KMS-11 (cell line): ENCODE results near the gene RPE.

Experiments used
- H2AFZ ChIP-seq: fragments of 200-600 bp; sonication (generic); 2 replicates; pipeline ENCODE4 v1.6.1; 2016; ENCODE audit warnings: antibody characterized with exemption, mixed run types, low read depth
- H3K27ac ChIP-seq: fragments of 200-600 bp; sonication (generic); 2 replicates; pipeline ENCODE4 v1.6.1; 2016; ENCODE audit warnings: mild to moderate bottlenecking, mixed run types
- H3K27me3 ChIP-seq: fragments of 200-600 bp; sonication (generic); 2 replicates; pipeline ENCODE4 v1.6.1; 2017; ENCODE audit warnings: mild to moderate bottlenecking, low read depth, mixed run types, moderate library complexity; ENCODE audit not compliant: insufficient read depth
- H3K36me3 ChIP-seq: fragments of 200-600 bp; sonication (generic); 2 replicates; pipeline ENCODE4 v1.6.1; 2017; ENCODE audit warnings: mild to moderate bottlenecking, mixed run types; ENCODE audit not compliant: insufficient read depth
- H3K4me1 ChIP-seq: fragments of 200-600 bp; sonication (generic); 2 replicates; pipeline ENCODE4 v1.6.1; 2016; ENCODE audit warnings: mild to moderate bottlenecking, low read depth, mixed run types; ENCODE audit not compliant: poor library complexity, severe bottlenecking
- H3K4me2 ChIP-seq: fragments of 200-600 bp; sonication (generic); 2 replicates; pipeline ENCODE4 v1.7.0; 2016; ENCODE audit warnings: mild to moderate bottlenecking, mixed run types
- H3K4me3 ChIP-seq: fragments of 200-600 bp; sonication (generic); IDR thresholded peaks from 2 replicates; pipeline ENCODE4 v1.6.1; 2017; ENCODE audit warnings: low read depth, low read length, mixed read lengths; ENCODE audit not compliant: insufficient read depth
- H3K79me2 ChIP-seq: fragments of 200-600 bp; sonication (generic); 2 replicates; pipeline ENCODE4 v1.6.1; 2016; ENCODE audit warnings: low read depth, mixed run types; ENCODE audit not compliant: insufficient read depth
- H3K9ac ChIP-seq: fragments of 200-600 bp; sonication (generic); 2 replicates; pipeline ENCODE4 v1.6.1; 2016; ENCODE audit warnings: mild to moderate bottlenecking, mixed run types
- H4K20me1 ChIP-seq: fragments of 200-600 bp; sonication (generic); 2 replicates; pipeline ENCODE4 v1.6.1; 2016; ENCODE audit warnings: mild to moderate bottlenecking, mixed run types; ENCODE audit not compliant: insufficient read depth
- TF ChIP-seq, protein P1 (sequence below): fragments of 200-600 bp; sonication (generic); conservative IDR thresholded peaks from 2 replicates; pipeline ENCODE4 v1.6.1; 2017; ENCODE audit warnings: low read depth, mild to moderate bottlenecking, antibody characterized with exemption, low read length, moderate library complexity, mixed read lengths

Gene RPE

GRCh38 chr2:210054696-210055095 is 52.3 kb downstream of the RPE start:
- Histone ChIP-seq H3K27me3 (no peaks in the 10 kb centered on the region), H3K4me3 (no peak overlapping the region), H2AFZ (no peak overlapping the region), H3K36me3 (no peaks in the 10 kb centered on the region), H3K9ac (no peak overlapping the region), H3K4me2 (no peak overlapping the region), H3K79me2 (no peaks in the 10 kb centered on the region), H4K20me1 (no peaks in the 10 kb centered on the region), H3K27ac (no peak overlapping the region), H3K4me1 (no peaks in the 10 kb centered on the region)
- TF ChIP-seq, protein P1, sequence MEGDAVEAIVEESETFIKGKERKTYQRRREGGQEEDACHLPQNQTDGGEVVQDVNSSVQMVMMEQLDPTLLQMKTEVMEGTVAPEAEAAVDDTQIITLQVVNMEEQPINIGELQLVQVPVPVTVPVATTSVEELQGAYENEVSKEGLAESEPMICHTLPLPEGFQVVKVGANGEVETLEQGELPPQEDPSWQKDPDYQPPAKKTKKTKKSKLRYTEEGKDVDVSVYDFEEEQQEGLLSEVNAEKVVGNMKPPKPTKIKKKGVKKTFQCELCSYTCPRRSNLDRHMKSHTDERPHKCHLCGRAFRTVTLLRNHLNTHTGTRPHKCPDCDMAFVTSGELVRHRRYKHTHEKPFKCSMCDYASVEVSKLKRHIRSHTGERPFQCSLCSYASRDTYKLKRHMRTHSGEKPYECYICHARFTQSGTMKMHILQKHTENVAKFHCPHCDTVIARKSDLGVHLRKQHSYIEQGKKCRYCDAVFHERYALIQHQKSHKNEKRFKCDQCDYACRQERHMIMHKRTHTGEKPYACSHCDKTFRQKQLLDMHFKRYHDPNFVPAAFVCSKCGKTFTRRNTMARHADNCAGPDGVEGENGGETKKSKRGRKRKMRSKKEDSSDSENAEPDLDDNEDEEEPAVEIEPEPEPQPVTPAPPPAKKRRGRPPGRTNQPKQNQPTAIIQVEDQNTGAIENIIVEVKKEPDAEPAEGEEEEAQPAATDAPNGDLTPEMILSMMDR, result no peak

- no peak overlapping the region for H3K4me3 ChIP-seq
- no peak overlapping the region for H3K27ac ChIP-seq
- no peaks in the 10 kb centered on the region for H3K79me2 ChIP-seq
Observed at GRCh38 chr2:210055825-210056224, 53.4 kb downstream of the RPE start.

GRCh38 chr2:210063306-210063705 is 60.9 kb downstream of the RPE start:
- TF ChIP-seq, protein P1, result no peak
- Histone ChIP-seq H3K79me2 (no peaks in the 10 kb centered on the region), H3K4me3 (no peak overlapping the region), H3K27me3 (no peaks in the 10 kb centered on the region), H2AFZ (no peak overlapping the region), H4K20me1 (no peaks in the 10 kb centered on the region), H3K4me1 (no peaks in the 10 kb centered on the region), H3K9ac (no peak overlapping the region), H3K27ac (no peak overlapping the region), H3K4me2 (no peak overlapping the region), H3K36me3 (no peaks in the 10 kb centered on the region)

More at GRCh38 chr2:210055825-210056224, 53.4 kb downstream of the RPE start:
- H3K36me3 ChIP-seq, result no peaks in the 10 kb centered on the region
- H2AFZ ChIP-seq, result no peak overlapping the region
- no peak overlapping the region for H3K9ac ChIP-seq
- no peaks in the 10 kb centered on the region for H3K27me3 ChIP-seq
- no peaks in the 10 kb centered on the region for H3K4me1 ChIP-seq
- no peaks in the 10 kb centered on the region for H4K20me1 ChIP-seq
- TF ChIP-seq, protein P1, result no peak
- H3K4me2 ChIP-seq, result no peak overlapping the region
